PC-9 (cell line): Measurements from ENCODE around the gene C1orf105. TPM values are rescaled to one million over a fixed set of nuclear protein-coding genes. Genes with fewer than 3 reads are reported as not detected.

Experiments used
- BruUV-seq: library from RNA; stranded (reverse); fragments of 400-500 nt; replicated peaks from 2 replicates; lab custom pipeline; 2021; lab: Mats Ljungman, UMichigan
- CTCF ChIA-PET: fragments of 300-600 bp; sonication (Branson Sonifier 250); formaldehyde crosslinking; loops from one replicate; lab custom pipeline; 2022; ENCODE audit warnings: antibody characterized with exemption; lab: Charles Lee
- POLR2A ChIA-PET: fragments of 300-600 bp; sonication (Branson Sonifier 250); formaldehyde crosslinking; loops from one replicate; lab custom pipeline; 2022; ENCODE audit warnings: antibody characterized with exemption; ENCODE audit not compliant: unreplicated experiment; lab: Charles Lee
- DNase-seq, 2 experiments: peaks; one replicate each; pipeline versions ENCODE4 v3.0.0 to v3.0.0-alpha.2; 2015 to 2022; ENCODE audit warnings: mixed read lengths in 1 of 2
- H2AFZ ChIP-seq: fragments of 200-600 bp; sonication (generic); 2 replicates; pipeline ENCODE4 v1.8.1; 2017; ENCODE audit warnings: antibody characterized with exemption
- H3F3A ChIP-seq: fragments of 200-600 bp; sonication (generic); 2 replicates; pipeline ENCODE4 v1.8.1; 2017; ENCODE audit warnings: antibody characterized with exemption, mild to moderate bottlenecking, low read depth; ENCODE audit not compliant: insufficient read depth
- H3K27ac ChIP-seq: fragments of 200-600 bp; sonication (generic); 2 replicates; pipeline ENCODE4 v1.6.1; 2016; ENCODE audit warnings: mixed run types
- H3K27me3 ChIP-seq: fragments of 200-600 bp; sonication (generic); 2 replicates; pipeline ENCODE4 v1.6.1; 2016; ENCODE audit warnings: low read depth, mixed run types; ENCODE audit not compliant: insufficient read depth
- H3K36me3 ChIP-seq: fragments of 200-600 bp; sonication (generic); 2 replicates; pipeline ENCODE4 v1.6.1; 2016; ENCODE audit warnings: low read depth, mixed run types
- H3K4me1 ChIP-seq: fragments of 200-600 bp; sonication (generic); replicated peaks from 2 replicates; pipeline ENCODE4 v1.6.1; 2016; ENCODE audit warnings: mixed run types; ENCODE audit not compliant: insufficient read depth
- H3K4me2 ChIP-seq: fragments of 200-600 bp; sonication (generic); 2 replicates; pipeline ENCODE4 v1.6.1; 2017; ENCODE audit warnings: mixed run types
- H3K4me3 ChIP-seq: fragments of 200-600 bp; sonication (generic); 2 replicates; pipeline ENCODE4 v1.6.1; 2016; ENCODE audit warnings: mixed run types
- H3K79me2 ChIP-seq: fragments of 200-600 bp; sonication (generic); 2 replicates; pipeline ENCODE4 v1.6.1; 2017; ENCODE audit warnings: low read depth, mixed run types
- H3K9me2 ChIP-seq: fragments of 200-600 bp; sonication (generic); 2 replicates; pipeline ENCODE4 v1.8.1; 2017; ENCODE audit warnings: mild to moderate bottlenecking; ENCODE audit not compliant: insufficient read depth
- H3K9me3 ChIP-seq: fragments of 200-600 bp; sonication (generic); 2 replicates; pipeline ENCODE4 v1.8.1; 2016; ENCODE audit warnings: low read depth; ENCODE audit not compliant: insufficient read depth
- H4K20me1 ChIP-seq: fragments of 200-600 bp; sonication (generic); 2 replicates; pipeline ENCODE4 v1.8.1; 2017; ENCODE audit not compliant: insufficient read depth
- CTCF ChIP-seq: fragments of 200-600 bp; sonication (generic); conservative IDR thresholded peaks from 2 replicates; pipeline ENCODE4 v1.6.1; 2017; ENCODE audit warnings: mixed run types, antibody characterized with exemption, mild to moderate bottlenecking, moderate library complexity
- EZH2 ChIP-seq: fragments of 200-600 bp; sonication (generic); IDR thresholded peaks from 2 replicates; pipeline ENCODE4 v1.8.0; 2017; ENCODE audit warnings: antibody characterized with exemption, low read depth
- intact Hi-C: fragments of 100-400 bp; cut with micrococcal nuclease; formaldehyde crosslinking; loops from one replicate; pipeline ENCODE4 v1.10.0; 2022; ENCODE audit not compliant: unreplicated experiment
- total RNA-seq: library from RNA; stranded (reverse); gene quantifications from 2 replicates; pipeline ENCODE4 v1.2.3, GENCODE V29; 2021

Gene C1orf105
- total RNA-seq, 1 experiment from 2014 or later: not detected

- ChIA-PET POLR2A (no interaction called here), CTCF (no interaction called here)
- no peak overlapping the region for H2AFZ ChIP-seq
- H3K9me2 ChIP-seq: no peaks in the 10 kb centered on the region
- no peaks in the 10 kb centered on the region for H4K20me1 ChIP-seq
- H3K4me3 ChIP-seq: no peak overlapping the region
- intact Hi-C loops: no loop called here
- H3K27me3 ChIP-seq: no peaks in the 10 kb centered on the region
- H3K79me2 ChIP-seq: no peaks in the 10 kb centered on the region
- H3K4me1 ChIP-seq: no peaks in the 10 kb centered on the region
- BruUV-seq: no TSS peak
- no peak overlapping the region for H3K27ac ChIP-seq
- DNase-seq: no peak
- no peak for TF ChIP-seq EZH2
- no peak for TF ChIP-seq CTCF
- no peak overlapping the region for H3K4me2 ChIP-seq
- H3K36me3 ChIP-seq: no peaks in the 10 kb centered on the region
- no peaks in the 10 kb centered on the region for H3K9me3 ChIP-seq
- no peaks in the 10 kb centered on the region for H3F3A ChIP-seq
Observed at GRCh38 chr1:172517545-172517944, 97.1 kb downstream of the C1orf105 start.

Other genes starting within 250 kb of the C1orf105 start
- gene PIGC, start 23.4 kb downstream of the C1orf105 start, total RNA-seq: 21.3 and 26.5 TPM in 2 replicates
- 31.2 and 34.0 TPM in 2 replicates for gene SUCO, start 112.5 kb downstream of the C1orf105 start, total RNA-seq
- not detected in 2 replicates for gene FASLG, start 238.4 kb downstream of the C1orf105 start, total RNA-seq